Urinary bladder (tissue), 4 donors: ENCODE data around the gene MTX3. TPM values are rescaled to one million over a fixed set of nuclear protein-coding genes. Genes with fewer than 3 reads are reported as not detected.

Source experiments
- DNase-seq: peaks from one replicate; pipeline ENCODE4 v3.0.0-alpha.2; 2015; ENCODE audit errors: extremely low spot score
- H3K27ac ChIP-seq: one replicate; pipeline ENCODE4 v1.5.1; 2013; ENCODE audit warnings: low read depth, mild to moderate bottlenecking, moderate library complexity
- H3K36me3 ChIP-seq: one replicate; pipeline ENCODE4 v1.6.1; 2013; ENCODE audit warnings: mild to moderate bottlenecking, moderate library complexity; ENCODE audit not compliant: insufficient read depth
- H3K4me1 ChIP-seq: one replicate; pipeline ENCODE4 v1.6.1; 2013; ENCODE audit warnings: mild to moderate bottlenecking, moderate library complexity; ENCODE audit not compliant: insufficient read depth
- H3K4me3 ChIP-seq: one replicate; pipeline ENCODE4 v1.5.1; 2013; ENCODE audit warnings: low read depth, low read length
- WGBS: extraction: QIAGEN DNeasy Blood & Tissue Kit; methylation state at CpG from one replicate; pipeline ENCODE4 v1.1.7; 2013; 5-methylcytosine and 5-hydroxymethylcytosine counted together
- polyA plus RNA-seq: library from polyadenylated mRNA; stranded (reverse); fragments of 200-250 nt; gene quantifications from one replicate; pipeline ENCODE4 v1.2.3, GENCODE V29; 2013
- total RNA-seq: library from RNA; depleted of rRNA; stranded (reverse); fragments of >200 nt; gene quantifications from one replicate; pipeline ENCODE4 v1.2.3, GENCODE V29; 2014
- donor health status: healthy with polysubstance abuse.
- donor health status: healthy.

Gene MTX3
- total and polyA plus RNA-seq, 2 donors = 8.9 to 33.3 TPM

DNA sequence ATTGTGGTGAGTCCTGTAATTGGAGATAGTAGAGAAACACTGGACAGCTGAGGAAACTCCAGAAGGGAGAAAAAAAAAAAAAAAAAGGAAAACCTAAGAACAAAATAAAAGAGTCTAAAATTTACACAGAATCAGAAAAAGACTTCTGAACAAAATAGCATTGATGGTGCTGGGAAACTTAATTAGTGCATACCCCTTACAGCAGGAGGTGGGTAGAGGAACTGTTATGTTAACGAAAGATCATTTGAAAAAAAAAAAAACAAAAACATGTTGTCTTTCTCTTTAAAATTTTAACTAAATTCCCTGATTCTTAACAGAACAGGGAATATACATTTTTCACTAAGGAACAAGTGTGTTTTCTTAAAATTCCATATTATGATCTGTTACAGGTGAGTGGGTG is 11.6 kb upstream of the MTX3 start:
- Histone ChIP-seq H3K36me3 (no peaks in the 10 kb centered on the region), H3K27ac (no peak overlapping the region), H3K4me3 (no peak overlapping the region), H3K4me1 (no peaks in the 10 kb centered on the region)
- no peak for DNase-seq
- WGBS = 96% methylated on average over 1 of the region's 1 CpG

DNA sequence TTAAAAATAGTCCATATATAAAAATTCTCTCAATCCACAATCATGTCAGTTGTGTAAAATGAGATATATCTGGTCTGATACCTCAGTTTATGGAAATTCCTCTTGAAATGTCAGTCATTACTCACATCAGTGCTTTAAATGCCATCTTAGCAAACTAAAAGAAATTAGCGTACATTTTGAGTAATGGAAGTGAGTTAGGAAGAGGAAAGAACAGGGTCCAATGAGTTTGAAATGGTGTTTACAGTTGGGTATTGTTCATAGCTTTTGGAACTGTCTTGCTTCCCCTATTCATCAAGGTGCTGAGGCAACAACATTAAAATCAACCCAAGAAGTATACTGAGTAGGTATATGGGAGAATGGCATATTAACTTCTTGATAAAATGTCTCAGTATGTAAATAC is 8.7 kb upstream of the MTX3 start:
- Histone ChIP-seq H3K27ac (no peak overlapping the region), H3K4me3 (no peak overlapping the region), H3K36me3 (no peaks in the 10 kb centered on the region), H3K4me1 (no peaks in the 10 kb centered on the region)
- no peak for DNase-seq
- WGBS = 99% methylated on average over 1 of the region's 1 CpG

GRCh38 chr5:79992891-79993657 is 2.0 kb upstream of the MTX3 start:
- Histone ChIP-seq H3K4me3 (no peak overlapping the region), H3K4me1 (peaks cover 1% of the 10 kb centered on the region)
- DNase-seq = no peak

GRCh38 chr5:79990205-79990597 is 861 bp downstream of the MTX3 start:
- peaks cover 1% of the 10 kb centered on the region for H3K4me1 ChIP-seq
- H3K36me3 ChIP-seq = peaks cover 5% of the 10 kb centered on the region
- H3K4me3 ChIP-seq = peak overlapping the region; percentile 87
- no peak overlapping the region for H3K27ac ChIP-seq
- 53% methylated on average over 6 of the region's 6 CpGs for WGBS
- no peak for DNase-seq

More at GRCh38 chr5:79992891-79993657, 2.0 kb upstream of the MTX3 start:
- 81% methylated on average over 2 of the region's 2 CpGs for WGBS
- Histone ChIP-seq H3K27ac (no peak overlapping the region), H3K36me3 (peaks cover 2% of the 10 kb centered on the region)

DNA sequence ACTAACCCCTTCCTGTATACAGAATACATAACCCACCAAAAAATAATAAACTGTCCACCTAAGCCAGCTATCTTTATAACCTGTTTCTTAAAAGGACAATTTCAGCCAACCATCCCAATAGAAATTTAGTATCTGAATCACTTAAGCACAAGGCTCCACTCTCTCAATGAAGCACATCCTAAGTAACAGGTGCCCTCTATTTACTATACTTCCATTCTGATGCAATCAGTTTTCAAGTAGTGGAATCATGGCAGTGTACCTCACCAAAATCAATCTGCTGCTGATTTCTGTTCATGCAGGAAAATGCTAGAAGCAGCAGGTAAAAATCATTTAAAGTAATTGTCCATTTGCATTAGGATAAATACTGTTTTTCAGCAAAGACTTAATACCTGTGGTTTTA is 4.8 kb downstream of the MTX3 start:
- Histone ChIP-seq H3K36me3 (peaks cover 5% of the 10 kb centered on the region), H3K27ac (no peak overlapping the region), H3K4me1 (no peaks in the 10 kb centered on the region), H3K4me3 (no peak overlapping the region)
- DNase-seq = no peak

DNA sequence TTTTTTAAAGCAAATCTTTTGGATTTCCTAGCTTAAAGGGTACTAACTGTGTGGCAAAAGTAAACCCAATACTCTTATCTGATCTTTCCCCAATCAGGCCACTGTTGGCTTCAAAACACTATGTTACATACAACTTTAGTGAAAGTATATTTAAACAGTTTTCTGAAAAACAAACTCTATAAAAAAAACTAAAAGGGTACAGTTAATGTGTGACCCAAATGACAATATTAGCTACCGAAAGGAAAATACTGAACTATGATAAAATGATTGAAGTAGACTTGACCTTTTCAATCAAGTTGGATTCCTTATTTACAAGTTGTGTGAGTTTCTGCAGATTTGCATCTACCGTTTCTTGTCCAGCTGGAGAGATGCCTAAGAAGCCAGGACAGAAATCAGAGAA is 5.8 kb downstream of the MTX3 start:
- Histone ChIP-seq H3K36me3 (peaks cover 5% of the 10 kb centered on the region), H3K4me1 (no peaks in the 10 kb centered on the region), H3K27ac (no peak overlapping the region), H3K4me3 (no peak overlapping the region)
- DNase-seq = no peak
- WGBS = 87% methylated on average over 2 of the region's 2 CpGs

DNA sequence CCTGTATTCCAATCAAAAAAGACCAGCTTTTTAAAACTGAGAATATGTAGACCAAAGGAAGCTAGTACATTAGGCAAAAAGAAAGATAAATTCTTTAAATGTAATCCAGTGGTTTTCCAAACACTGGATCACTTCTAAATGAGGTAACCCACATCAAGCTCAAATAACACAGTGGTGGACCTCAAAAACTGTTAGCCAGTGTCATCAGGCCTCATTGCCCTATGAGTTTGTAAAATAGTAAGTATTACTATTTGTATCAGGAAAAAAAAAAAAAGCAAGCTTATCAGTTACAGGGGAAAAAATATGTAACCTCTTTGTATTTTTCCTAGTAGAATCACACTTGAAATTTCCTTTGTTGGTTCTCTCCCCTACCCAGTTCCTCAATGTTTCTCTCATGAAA is 6.7 kb downstream of the MTX3 start:
- Histone ChIP-seq H3K4me1 (no peaks in the 10 kb centered on the region), H3K36me3 (peaks cover 5% of the 10 kb centered on the region), H3K27ac (no peak overlapping the region), H3K4me3 (no peak overlapping the region)
- no peak for DNase-seq

DNA sequence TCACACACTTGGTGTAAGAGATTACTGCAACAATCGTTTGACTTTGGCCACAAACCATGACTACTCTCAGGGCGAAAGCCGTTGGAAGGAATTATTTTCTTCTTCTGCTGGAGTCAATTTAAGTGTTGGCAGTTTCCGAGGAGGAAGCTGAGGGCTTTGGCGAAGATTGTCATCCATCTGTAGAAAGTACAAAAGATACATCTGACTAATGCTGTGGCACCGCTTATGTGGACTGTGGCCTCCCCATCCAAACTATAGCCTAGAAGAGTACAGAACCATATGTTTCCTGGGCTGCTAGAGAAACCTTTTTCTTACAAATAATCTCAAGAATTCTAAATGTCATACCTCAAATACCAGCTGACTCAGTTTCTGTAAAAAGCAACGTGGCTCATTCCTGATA is 7.4 kb downstream of the MTX3 start:
- 93% methylated on average over 7 of the region's 7 CpGs for WGBS
- Histone ChIP-seq H3K4me3 (no peak overlapping the region), H3K36me3 (peaks cover 4% of the 10 kb centered on the region)

GRCh38 chr5:79982136-79982535 is 8.9 kb downstream of the MTX3 start:
- no peak for DNase-seq
- 73% methylated on average over 1 of the region's 1 CpG for WGBS
- no peak overlapping the region for H3K4me3 ChIP-seq
- H3K4me1 ChIP-seq = no peaks in the 10 kb centered on the region
- peaks cover 5% of the 10 kb centered on the region for H3K36me3 ChIP-seq
- no peak overlapping the region for H3K27ac ChIP-seq

More for the DNA sequence above, 7.4 kb downstream of the MTX3 start:
- no peak for DNase-seq
- Histone ChIP-seq H3K27ac (no peak overlapping the region), H3K4me1 (no peaks in the 10 kb centered on the region)

- 81% methylated on average over 7 of the region's 7 CpGs for WGBS
- Histone ChIP-seq H3K36me3 (peaks cover 1% of the 10 kb centered on the region), H3K4me3 (no peak overlapping the region), H3K4me1 (no peaks in the 10 kb centered on the region), H3K27ac (no peak overlapping the region)
- no peak for DNase-seq
Measured at GRCh38 chr5:79976759-79977515, 14.1 kb downstream of the MTX3 start.

DNA sequence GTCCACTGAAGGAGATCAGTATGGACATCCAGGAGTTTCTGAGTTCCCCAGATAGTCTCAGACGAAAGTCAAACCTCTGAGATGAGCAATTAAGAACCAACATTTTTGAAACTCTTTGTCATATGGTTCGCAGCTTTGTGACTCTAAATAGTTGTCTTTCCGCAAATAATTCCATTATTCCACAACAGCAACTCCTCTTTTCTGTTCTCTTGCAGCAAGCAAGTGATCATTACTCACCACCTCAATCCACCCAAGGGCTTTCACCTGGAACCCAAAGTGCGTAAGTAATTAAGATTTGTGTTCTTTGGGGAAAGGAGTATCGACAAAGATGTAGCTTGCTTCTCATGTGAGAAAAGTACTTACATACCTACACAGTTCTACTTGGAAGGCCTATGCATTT is 15.6 kb downstream of the MTX3 start:
- no peak overlapping the region for H3K27ac ChIP-seq
- no peak for DNase-seq
- H3K36me3 ChIP-seq = peaks cover 1% of the 10 kb centered on the region
- WGBS = 97% methylated on average over 5 of the region's 5 CpGs
- no peak overlapping the region for H3K4me3 ChIP-seq
- H3K4me1 ChIP-seq = no peaks in the 10 kb centered on the region

- DNase-seq = no peak
- Histone ChIP-seq H3K4me3 (no peak overlapping the region), H3K4me1 (no peaks in the 10 kb centered on the region), H3K27ac (no peak overlapping the region), H3K36me3 (peaks cover 1% of the 10 kb centered on the region)
- 60% methylated on average over 2 of the region's 2 CpGs for WGBS
Measured at GRCh38 chr5:79974886-79975285, 16.2 kb downstream of the MTX3 start.

DNA sequence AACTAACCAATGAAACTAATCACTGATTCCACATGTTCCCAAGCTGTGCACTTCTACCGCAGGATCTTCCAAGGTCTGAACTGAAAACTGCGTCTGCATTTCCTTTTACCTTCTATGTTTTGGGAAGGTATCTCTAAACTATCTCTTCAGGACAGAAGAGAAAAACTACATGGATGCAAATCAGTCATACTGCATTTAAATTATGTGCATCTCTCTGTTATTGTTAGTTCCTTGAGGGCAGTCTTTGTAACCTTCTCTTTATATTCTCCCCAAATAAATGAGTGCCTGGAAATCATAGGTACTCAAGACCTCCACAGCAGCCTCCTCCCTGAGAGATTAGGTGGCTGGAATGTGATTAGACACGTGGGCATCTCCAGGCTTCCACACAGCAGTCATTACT is 17.1 kb downstream of the MTX3 start:
- 78% methylated on average over 3 of the region's 3 CpGs for WGBS
- no peak for DNase-seq

DNA sequence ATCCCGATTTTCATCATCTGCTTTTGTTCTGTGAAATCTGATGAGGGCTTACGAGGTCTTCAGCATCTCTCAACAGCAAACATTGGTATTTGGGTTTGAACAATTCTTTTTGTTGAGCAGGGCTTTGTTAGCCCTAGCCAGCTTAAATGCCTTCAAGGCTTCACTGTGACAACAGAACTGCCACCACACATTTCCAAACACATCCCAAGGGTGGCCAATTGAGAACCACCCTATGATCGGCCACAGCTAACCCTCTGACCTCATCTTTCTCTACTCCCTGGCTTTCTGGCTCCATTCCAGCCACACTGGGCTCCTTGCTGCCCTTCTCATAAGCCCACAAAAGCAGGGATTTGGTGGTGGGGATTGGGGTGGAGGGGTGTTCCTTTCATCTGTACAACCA is 17.6 kb downstream of the MTX3 start:
- no peak overlapping the region for H3K27ac ChIP-seq
- no peak overlapping the region for H3K4me3 ChIP-seq
- no peaks in the 10 kb centered on the region for H3K4me1 ChIP-seq
- no peak for DNase-seq
- H3K36me3 ChIP-seq = peaks cover 1% of the 10 kb centered on the region
- 67% methylated on average over 3 of the region's 3 CpGs for WGBS

More for the DNA sequence above, 17.1 kb downstream of the MTX3 start:
- H3K27ac ChIP-seq = no peak overlapping the region
- H3K4me1 ChIP-seq = no peaks in the 10 kb centered on the region
- H3K36me3 ChIP-seq = peaks cover 1% of the 10 kb centered on the region
- no peak overlapping the region for H3K4me3 ChIP-seq
